Measurements from ENCODE around the gene WDR7. TPM values are rescaled to one million over a fixed set of nuclear protein-coding genes. Genes with fewer than 3 reads are reported as not detected.

WDR7 gene
- total RNA-seq = 10 to 100 TPM; 51.1 to 69.1 TPM

DNA sequence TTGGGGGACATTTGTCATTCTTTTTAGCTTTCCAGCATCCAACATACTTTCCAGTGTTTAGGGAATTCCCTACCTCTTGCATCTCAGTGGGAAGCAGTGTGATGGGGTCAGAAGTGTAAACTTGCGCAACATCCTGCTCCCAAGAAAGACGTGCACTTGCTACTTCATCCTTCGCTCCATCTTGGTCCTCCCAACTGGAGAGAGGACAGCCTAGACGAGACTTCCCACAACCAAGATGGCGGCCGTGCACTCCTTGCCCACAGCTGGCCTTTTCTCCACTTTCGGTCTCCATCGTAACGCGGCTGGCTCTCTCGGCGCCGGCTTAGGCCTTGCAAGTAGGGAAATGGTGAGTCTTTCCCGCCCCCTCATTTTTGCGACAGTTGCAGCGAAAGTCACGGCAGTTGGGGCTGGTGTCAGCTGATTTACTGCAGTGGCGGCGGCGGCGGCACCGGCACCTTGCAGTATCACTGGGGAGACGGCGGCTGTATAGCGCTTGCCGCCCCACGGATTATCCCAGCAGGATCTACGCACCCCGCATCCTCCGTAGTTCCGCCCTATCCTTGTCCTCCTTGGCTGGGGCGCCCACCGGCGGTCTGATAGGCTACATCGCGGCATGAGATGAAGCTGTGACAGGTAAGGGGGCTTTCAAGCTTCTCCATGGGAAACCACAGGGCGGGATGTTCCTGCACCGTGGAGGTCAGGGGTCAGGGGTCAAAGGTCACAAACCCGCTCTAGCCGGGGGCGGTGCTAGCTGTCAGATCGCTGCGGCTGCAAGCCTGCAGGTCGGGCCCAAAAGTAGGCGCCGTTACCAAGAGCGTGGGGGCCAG lies at the start of gene WDR7:
WDR7 (plus strand) TSS at position 416 of the 827 bp plus-strand sequence. CDS start 21,157 bp downstream, outside the sequence.
- Mint-ChIP-seq H3K9me3 (peaks cover 5% of the 10 kb centered on the region), H3K27me3 (no peaks in the 10 kb centered on the region), H3K27ac (peak within 1 kb of the TSS; percentile 93 to 95), H3K4me1 (ENCODE audit: low read depth in 2 of 2) (peaks cover 57 to 66% of the 10 kb centered on the region in 2 donors), H3K4me3 (peak within 1 kb of the TSS; percentile 97), H3K36me3 (peaks cover 5% of the 10 kb centered on the region)
- DNase-seq (ENCODE audit: low spot score) (peak; percentile 97), ATAC-seq (peak; percentile 91 to 95)

- Mint-ChIP-seq H3K9me3 (no peaks in the 10 kb centered on the region), H3K27me3 (no peaks in the 10 kb centered on the region), H3K27ac (no peak overlapping the region), H3K36me3 (peaks cover 11% of the 10 kb centered on the region), H3K4me3 (no peak overlapping the region), H3K4me1 (ENCODE audit: low read depth in 2 of 2) (no peaks in the 10 kb centered on the region)
- DNase-seq (ENCODE audit: low spot score) (no peak), ATAC-seq (no peak)
Observed at GRCh38 chr18:56606618-56607017, 44.5 kb upstream of the WDR7 start.

GRCh38 chr18:56615738-56616520 lies 35.2 kb upstream of the WDR7 start:
- no peak for ATAC-seq
- Mint-ChIP-seq H3K4me3 (no peak overlapping the region), H3K36me3 (peaks cover 34% of the 10 kb centered on the region), H3K27me3 (no peaks in the 10 kb centered on the region), H3K9me3 (no peaks in the 10 kb centered on the region), H3K27ac (no peak overlapping the region), H3K4me1 (ENCODE audit: low read depth in 2 of 2) (peaks cover 4 to 12% of the 10 kb centered on the region in 2 donors)
- no peak for DNase-seq (ENCODE audit: low spot score)

GRCh38 chr18:56627991-56628390 lies 23.2 kb upstream of the WDR7 start:
- Mint-ChIP-seq H3K4me1 (ENCODE audit: low read depth in 2 of 2) (peaks cover 23 to 24% of the 10 kb centered on the region in 2 donors), H3K27ac (no peak overlapping the region), H3K4me3 (no peak overlapping the region), H3K27me3 (no peaks in the 10 kb centered on the region), H3K36me3 (peaks cover 5% of the 10 kb centered on the region), H3K9me3 (no peaks in the 10 kb centered on the region)
- ATAC-seq (no peak), DNase-seq (ENCODE audit: low spot score) (no peak)

GRCh38 chr18:56632070-56633022 lies 18.8 kb upstream of the WDR7 start:
- peaks cover 24 to 36% of the 10 kb centered on the region in 2 donors for H3K4me1 Mint-ChIP-seq (ENCODE audit: low read depth in 2 of 2)
- DNase-seq (ENCODE audit: low spot score) = no peak
- H3K36me3 Mint-ChIP-seq = peaks cover 1% of the 10 kb centered on the region
- H3K27ac Mint-ChIP-seq = no peak overlapping the region
- H3K4me3 Mint-ChIP-seq = no peak overlapping the region
- H3K27me3 Mint-ChIP-seq = no peaks in the 10 kb centered on the region
- H3K9me3 Mint-ChIP-seq = no peaks in the 10 kb centered on the region
- ATAC-seq = no peak

DNA sequence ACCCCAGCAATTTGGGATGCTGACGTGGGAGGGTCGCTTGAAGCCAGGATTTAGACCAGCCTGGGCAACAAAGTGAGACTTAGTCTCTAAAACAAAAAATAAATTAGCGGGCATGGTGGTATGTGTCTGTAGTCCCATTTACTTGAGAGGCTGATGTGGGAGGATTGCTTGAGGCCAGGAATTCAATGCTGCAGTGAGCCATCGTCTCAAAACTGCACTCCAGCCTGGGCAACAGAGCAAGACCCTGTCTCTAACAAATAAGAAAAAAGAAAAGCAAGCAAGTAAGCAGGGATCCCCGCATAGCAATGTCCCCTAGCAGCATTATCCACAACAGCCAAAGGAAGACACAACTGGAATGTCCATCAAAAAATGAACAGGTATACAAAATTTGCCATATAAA lies 16.2 kb upstream of the WDR7 start:
- Mint-ChIP-seq H3K36me3 (peaks cover 22% of the 10 kb centered on the region), H3K27me3 (no peaks in the 10 kb centered on the region), H3K4me3 (peak overlapping the region; percentile 7), H3K9me3 (peaks cover 3% of the 10 kb centered on the region), H3K27ac (no peak overlapping the region), H3K4me1 (ENCODE audit: low read depth in 2 of 2) (peaks cover 25 to 38% of the 10 kb centered on the region in 2 donors)
- no peak for ATAC-seq
- DNase-seq (ENCODE audit: low spot score) = no peak

DNA sequence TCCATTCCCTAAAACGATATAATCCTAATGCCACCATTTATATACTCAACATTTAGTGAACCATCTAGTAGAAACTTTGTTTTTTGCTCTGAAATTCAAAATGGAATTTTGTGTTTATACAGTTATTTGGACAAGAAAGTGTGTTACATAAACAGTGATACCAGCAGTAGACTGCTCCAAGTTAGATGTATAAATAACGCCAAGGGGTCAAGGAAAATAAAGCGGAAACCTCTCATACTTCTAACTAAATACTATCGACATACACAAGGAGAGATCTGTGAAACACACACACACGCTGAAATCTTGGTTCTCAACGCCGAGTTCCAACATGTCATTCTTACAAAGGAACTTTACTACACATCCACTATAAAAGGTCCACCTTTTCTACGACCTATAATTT lies 14.0 kb upstream of the WDR7 start:
- H3K27ac Mint-ChIP-seq = peak overlapping the region; percentile 99

DNA sequence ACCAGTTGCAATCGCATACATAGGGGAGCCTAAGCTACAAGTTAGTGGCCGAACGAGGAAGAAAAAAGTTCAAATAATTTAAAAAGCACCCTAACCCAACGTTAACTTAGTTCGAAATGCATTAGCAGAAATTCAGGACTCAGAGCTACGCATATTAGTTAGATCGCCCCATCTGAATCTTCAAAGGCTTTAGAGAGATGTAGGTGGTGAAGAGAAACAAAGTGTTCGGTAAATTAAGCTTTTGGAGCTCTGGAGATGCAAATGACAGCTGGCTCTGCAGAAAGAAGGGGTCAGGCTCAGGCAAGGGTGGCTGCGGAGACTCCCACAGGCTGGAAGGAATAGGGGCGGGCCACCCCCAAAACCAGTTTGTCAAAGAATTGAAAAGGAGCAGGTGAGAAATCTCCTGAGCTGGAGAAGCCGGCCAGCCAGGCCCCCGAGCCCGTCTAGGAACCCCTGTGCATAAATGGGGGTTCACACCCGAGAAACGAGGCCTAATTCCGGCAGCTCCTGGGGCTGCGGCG lies 13.4 kb upstream of the WDR7 start:
- H3K36me3 Mint-ChIP-seq = peaks cover 22% of the 10 kb centered on the region
- H3K4me1 Mint-ChIP-seq (ENCODE audit: low read depth in 2 of 2) = peaks cover 22 to 31% of the 10 kb centered on the region in 2 donors
- no peak for ATAC-seq

More for the DNA sequence above, 14.0 kb upstream of the WDR7 start:
- peaks cover 22% of the 10 kb centered on the region for H3K36me3 Mint-ChIP-seq
- no peaks in the 10 kb centered on the region for H3K27me3 Mint-ChIP-seq
- no peak for DNase-seq (ENCODE audit: low spot score)
- peaks cover 22 to 35% of the 10 kb centered on the region in 2 donors for H3K4me1 Mint-ChIP-seq (ENCODE audit: low read depth in 2 of 2)
- peaks cover 3% of the 10 kb centered on the region for H3K9me3 Mint-ChIP-seq
- no peak for ATAC-seq
- H3K4me3 Mint-ChIP-seq = peak overlapping the region; percentile 96

DNA sequence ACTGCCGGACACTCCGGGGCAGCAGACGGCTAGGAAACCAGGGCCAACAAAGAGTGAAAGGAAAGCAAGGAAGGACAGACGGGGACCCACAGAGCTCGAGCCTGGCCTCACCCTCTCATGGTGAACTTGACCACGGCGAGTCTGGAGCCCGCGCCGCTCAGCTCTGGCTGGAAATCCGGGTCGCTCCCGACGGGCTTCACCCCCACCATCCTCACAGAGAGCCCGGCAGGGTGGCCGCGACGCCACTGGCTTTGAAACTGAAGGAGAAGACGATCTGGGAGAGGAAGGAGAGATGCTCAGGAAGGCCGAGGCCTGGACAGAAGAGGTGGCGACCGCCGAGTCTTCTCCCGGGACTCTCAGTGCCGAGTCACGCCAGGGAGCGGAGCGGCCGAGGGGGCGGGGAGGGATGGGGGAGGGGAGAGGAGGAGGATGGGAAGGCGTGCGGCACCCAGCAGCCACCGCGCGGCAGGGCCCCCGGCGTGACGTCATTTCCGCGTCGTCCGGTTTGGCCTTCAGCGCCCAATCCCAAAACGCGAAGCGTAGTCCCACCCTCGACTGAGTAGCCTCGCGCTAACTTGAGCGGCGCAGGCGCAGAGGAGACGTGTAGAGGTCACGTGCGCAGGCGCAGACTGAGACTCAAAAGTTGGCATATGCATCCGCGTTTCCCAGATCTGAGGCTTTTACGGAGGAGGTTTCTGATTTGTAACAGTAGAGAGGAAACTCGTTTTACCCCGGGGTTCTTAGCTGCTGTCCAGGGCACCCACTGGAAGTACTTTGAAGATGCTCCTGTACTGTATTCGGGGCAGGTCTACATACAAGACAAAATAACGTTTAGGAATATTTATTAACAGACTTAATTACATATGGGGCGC lies 12.7 kb upstream of the WDR7 start, which contains the start of gene TXNL1:
TXNL1 (minus strand) TSS at position 361 of the 872 bp plus-strand sequence; CDS start at position 209, 152 bp downstream.
- peak; percentile 99 for ATAC-seq
- peaks cover 22% of the 10 kb centered on the region for H3K36me3 Mint-ChIP-seq
- no peaks in the 10 kb centered on the region for H3K27me3 Mint-ChIP-seq
- peak; percentile 99 for DNase-seq (ENCODE audit: low spot score)
- H3K4me3 Mint-ChIP-seq = peak within 1 kb of the TSS; percentile 96
- peaks cover 22 to 31% of the 10 kb centered on the region in 2 donors for H3K4me1 Mint-ChIP-seq (ENCODE audit: low read depth in 2 of 2)
- peaks cover 3% of the 10 kb centered on the region for H3K9me3 Mint-ChIP-seq
- peak within 1 kb of the TSS; percentile 99 for H3K27ac Mint-ChIP-seq

More for the DNA sequence above, 13.4 kb upstream of the WDR7 start:
- no peak for DNase-seq (ENCODE audit: low spot score)
- Mint-ChIP-seq H3K4me3 (peak overlapping the region; percentile 96), H3K27ac (peak overlapping the region; percentile 99), H3K27me3 (no peaks in the 10 kb centered on the region), H3K9me3 (peaks cover 3% of the 10 kb centered on the region)

DNA sequence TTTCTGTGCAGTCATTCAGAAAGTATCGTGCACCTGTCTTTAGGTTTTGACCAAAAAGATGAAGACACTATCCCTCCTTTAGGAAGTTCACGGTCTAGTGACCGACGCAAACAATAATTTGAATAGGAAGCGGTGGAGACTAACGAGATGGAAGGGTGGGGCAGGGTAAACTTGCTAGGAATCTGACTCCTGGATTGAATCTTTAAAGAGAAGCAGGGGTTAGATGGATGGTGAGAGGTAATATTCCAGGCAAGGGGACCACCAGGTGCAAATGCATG lies 12.1 kb upstream of the WDR7 start:
- ATAC-seq (no peak), DNase-seq (ENCODE audit: low spot score) (no peak)
- H3K27ac Mint-ChIP-seq = peak overlapping the region; percentile 99
- H3K36me3 Mint-ChIP-seq = peaks cover 22% of the 10 kb centered on the region
- H3K4me1 Mint-ChIP-seq (ENCODE audit: low read depth in 2 of 2) = peaks cover 22 to 31% of the 10 kb centered on the region in 2 donors
- peak overlapping the region; percentile 96 for H3K4me3 Mint-ChIP-seq
- no peaks in the 10 kb centered on the region for H3K27me3 Mint-ChIP-seq
- peaks cover 3% of the 10 kb centered on the region for H3K9me3 Mint-ChIP-seq

DNA sequence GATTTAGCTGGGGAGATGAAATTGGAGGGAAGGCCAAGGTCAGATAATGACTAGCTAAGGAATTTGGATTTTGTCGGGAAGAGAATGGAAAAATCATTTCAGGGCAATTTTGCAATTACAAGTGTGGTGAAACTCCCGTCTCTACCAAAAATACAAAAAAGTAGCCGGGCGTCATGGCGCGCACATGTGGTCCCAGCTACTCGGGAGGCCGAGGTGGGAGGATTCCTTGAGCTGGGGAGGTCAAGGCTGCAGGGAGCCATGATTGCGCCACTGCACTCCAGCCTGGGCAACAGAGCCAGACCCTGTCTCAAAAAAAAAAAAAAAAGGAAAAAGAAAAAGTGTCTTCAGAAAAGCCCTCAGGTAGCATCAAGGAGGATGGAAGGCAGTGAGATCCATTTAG lies 11.6 kb upstream of the WDR7 start:
- H3K27me3 Mint-ChIP-seq = no peaks in the 10 kb centered on the region
- H3K4me1 Mint-ChIP-seq (ENCODE audit: low read depth in 2 of 2) = peaks cover 22 to 29% of the 10 kb centered on the region in 2 donors
- H3K27ac Mint-ChIP-seq = peak overlapping the region; percentile 99
- peak overlapping the region; percentile 96 for H3K4me3 Mint-ChIP-seq
- H3K9me3 Mint-ChIP-seq = peaks cover 3% of the 10 kb centered on the region
- no peak for DNase-seq (ENCODE audit: low spot score)
- ATAC-seq = no peak
- H3K36me3 Mint-ChIP-seq = peaks cover 22% of the 10 kb centered on the region

DNA sequence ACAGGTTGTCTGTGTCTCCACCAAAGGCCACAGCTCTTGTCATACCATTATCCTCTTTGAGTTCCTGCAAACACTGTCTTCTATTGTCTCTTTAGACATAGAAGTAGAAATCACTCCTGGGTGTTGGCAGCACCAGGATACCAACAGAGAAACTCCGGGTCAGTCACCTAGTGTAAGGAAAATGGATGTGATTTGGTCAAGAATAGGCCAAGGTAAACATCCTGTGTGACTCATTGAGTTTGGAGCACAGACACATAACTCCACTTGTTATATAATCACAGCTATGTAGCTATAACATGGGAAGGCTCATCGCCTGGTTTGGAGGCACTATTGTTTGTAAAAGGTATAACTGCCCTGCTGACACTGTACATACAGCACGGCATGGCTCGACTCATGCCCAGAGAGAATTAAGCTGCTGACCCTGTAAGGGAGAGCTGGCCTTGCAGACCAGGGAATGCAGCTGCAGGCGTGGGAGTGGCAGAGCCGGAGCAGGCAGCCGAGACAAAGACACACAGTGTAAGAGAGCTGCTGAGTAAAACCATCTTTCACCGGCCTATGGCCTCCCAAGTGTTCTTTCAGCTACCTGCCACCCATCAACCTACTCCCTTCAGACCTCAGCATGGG lies 9.3 kb upstream of the WDR7 start:
- Mint-ChIP-seq H3K27me3 (no peaks in the 10 kb centered on the region), H3K4me1 (ENCODE audit: low read depth in 2 of 2) (peaks cover 26 to 28% of the 10 kb centered on the region in 2 donors), H3K27ac (no peak overlapping the region), H3K9me3 (peaks cover 3% of the 10 kb centered on the region), H3K36me3 (peaks cover 22% of the 10 kb centered on the region), H3K4me3 (no peak overlapping the region)
- ATAC-seq = no peak
- no peak for DNase-seq (ENCODE audit: low spot score)
